SK-N-SH treated with all-trans-retinoic acid at 6 μM for 48 hours (cell line): ENCODE measurements around the gene SMPD3.

Source experiments
- BACH2 ChIP-seq: fragments of 250-450 bp; sonication (Bioruptor Pico); IDR thresholded peaks from 2 replicates; pipeline ENCODE4 v1.9.0; 2021; ENCODE audit warnings: mild to moderate bottlenecking, borderline replicate concordance
- CREB5 ChIP-seq: fragments of 250-450 bp; sonication (Bioruptor Pico); IDR thresholded peaks from 2 replicates; pipeline ENCODE4 v1.5.1; 2020; ENCODE audit warnings: low read depth, mild to moderate bottlenecking, moderate library complexity
- OSR1 ChIP-seq: fragments of 250-450 bp; sonication (Bioruptor Pico); IDR thresholded peaks from 2 replicates; pipeline ENCODE4 v1.8.0; 2022; ENCODE audit warnings: moderate library complexity, mild to moderate bottlenecking, inconsistent platforms
- PATZ1 ChIP-seq: fragments of 250-450 bp; sonication (Bioruptor Pico); IDR thresholded peaks from 2 replicates; pipeline ENCODE4 v1.8.0; 2020; ENCODE audit warnings: mild to moderate bottlenecking, moderate library complexity, borderline replicate concordance
- PPARA ChIP-seq: fragments of 250-450 bp; sonication (Bioruptor Pico); IDR thresholded peaks from 2 replicates; pipeline ENCODE4 v1.5.0; 2020; ENCODE audit warnings: mild to moderate bottlenecking, borderline replicate concordance
- SNAI2 ChIP-seq: fragments of 250-450 bp; sonication (Bioruptor Pico); IDR thresholded peaks from 2 replicates; pipeline ENCODE4 v1.5.0; 2020; ENCODE audit warnings: mild to moderate bottlenecking, moderate library complexity
- ZFP3 ChIP-seq: fragments of 250-450 bp; sonication (Bioruptor Pico); IDR thresholded peaks from 2 replicates; pipeline ENCODE4 v1.5.0; 2020; ENCODE audit warnings: mild to moderate bottlenecking, moderate library complexity
- ZNF70 ChIP-seq: fragments of 450-650 bp; formaldehyde crosslinking; IDR thresholded peaks from 2 replicates; pipeline ENCODE4 v1.5.0; 2020; ENCODE audit warnings: mild to moderate bottlenecking, moderate library complexity
- ZNF8 ChIP-seq: fragments of 450-650 bp; formaldehyde crosslinking; IDR thresholded peaks from 2 replicates; pipeline ENCODE4 v1.5.0; 2020; ENCODE audit warnings: mild to moderate bottlenecking, moderate library complexity

- no peak for TF ChIP-seq PPARA (CRISPR knock-in tag)
- no peak for TF ChIP-seq OSR1 (CRISPR knock-in tag)
- no peak for TF ChIP-seq PATZ1 (CRISPR knock-in tag)
- no peak for TF ChIP-seq CREB5 (CRISPR knock-in tag)
- no peak for TF ChIP-seq BACH2 (CRISPR knock-in tag)
- TF ChIP-seq ZFP3, result no peak
- no peak for TF ChIP-seq SNAI2 (CRISPR knock-in tag)
- no peak for TF ChIP-seq ZNF70
- no peak for TF ChIP-seq ZNF8 (CRISPR knock-in tag)
Observed at GRCh38 chr16:68313116-68313515, 135.2 kb downstream of the SMPD3 start.
